Lung (tissue), 12 donors: ENCODE measurements around the gene TDP2. TPM values are rescaled to one million over a fixed set of nuclear protein-coding genes. Genes with fewer than 3 reads are reported as not detected.
A peak's percentile ranks its signal among the peaks of the same experiment; 100 is the strongest.
"Not testable (repeated sequence)": the region's sequence is repeated elsewhere in the genome, so short reads cannot be mapped to it uniquely, and the experiment has no call there.

Experiments
- ATAC-seq: fragments of 200-7000 bp; cut with Tn5 transposase; one replicate; pipeline ENCODE4 v1.9.1; 2020; ENCODE audit warnings: moderate number of reproducible peaks; ENCODE audit not compliant: insufficient read depth, low FRiP score
- DNase-seq, 3 donors: peaks; one replicate each; pipeline ENCODE4 v3.0.0-alpha.2; 2013 to 2017
- H3K27ac ChIP-seq, 2 donors: one replicate each; pipeline ENCODE4 v1.5.1; 2013; ENCODE audit warnings: mild to moderate bottlenecking in 2 of 2, moderate library complexity in 2 of 2, control low read depth in 1 of 2, inconsistent platforms in 1 of 2, low read depth in 1 of 2, low read length in 1 of 2
- H3K27me3 ChIP-seq, 3 donors: one replicate each; pipeline ENCODE4 v1.5.1; 2013; ENCODE audit warnings: low read length in 2 of 3; ENCODE audit not compliant: control insufficient read depth in 3 of 3, insufficient read depth in 3 of 3
- H3K36me3 ChIP-seq, 4 donors: one replicate each; pipeline ENCODE4 v1.5.1; 2013; ENCODE audit warnings: low read length in 4 of 4, mild to moderate bottlenecking in 1 of 4, moderate library complexity in 1 of 4; ENCODE audit not compliant: control insufficient read depth in 4 of 4, insufficient read depth in 4 of 4
- H3K4me1 ChIP-seq, 5 donors: one replicate each; pipeline ENCODE4 v1.5.1; 2013; ENCODE audit warnings: low read length in 5 of 5, mild to moderate bottlenecking in 2 of 5, moderate library complexity in 1 of 5; ENCODE audit not compliant: control insufficient read depth in 5 of 5, insufficient read depth in 5 of 5
- H3K4me3 ChIP-seq: one replicate; pipeline ENCODE4 v1.5.1; 2013; ENCODE audit warnings: mild to moderate bottlenecking, control low read depth, moderate library complexity
- H3K9ac ChIP-seq, 2 donors: one replicate each; pipeline ENCODE4 v1.5.1; 2013; ENCODE audit warnings: low read length in 2 of 2, control low read depth in 1 of 2; ENCODE audit not compliant: insufficient read depth in 1 of 2
- H3K9me3 ChIP-seq, 4 donors: one replicate each; pipeline ENCODE4 v1.5.1; 2013; ENCODE audit warnings: low read length in 3 of 4, mild to moderate bottlenecking in 1 of 4, moderate library complexity in 1 of 4; ENCODE audit not compliant: control insufficient read depth in 4 of 4, insufficient read depth in 3 of 4
- CTCF ChIP-seq: IDR thresholded peaks from 2 replicates; pipeline ENCODE4 v1.5.1; 2012; ENCODE audit warnings: mild to moderate bottlenecking; ENCODE audit errors: control extremely low read depth, extremely low read depth
- WGBS, 2 donors: extraction: QIAGEN DNeasy Blood & Tissue Kit; methylation state at CpG; one replicate each; pipeline ENCODE4 v1.1.7; 2013; 5-methylcytosine and 5-hydroxymethylcytosine counted together
- polyA plus RNA-seq, 2 donors: library from polyadenylated mRNA; stranded (reverse); fragments of 200-250 nt; gene quantifications; one replicate each; pipeline ENCODE4 v1.2.1, GENCODE V29; 2013
- total RNA-seq, 2 donors: library from RNA; depleted of rRNA in 1 of 2; stranded (reverse); fragments of >200 nt in 1 of 2; gene quantifications; one replicate each; pipeline ENCODE4 v1.2.1, GENCODE V29; 2014 to 2021
- donor health status: control.
- donor health status: control.
- donor health status: Bipolar disorder and iron deficiency.
- donor health status: healthy.
- donor health status: DM: yes; HTN: yes; CAD: no.

TDP2 gene
- total and polyA plus RNA-seq, 4 donors: 36.8 to 56.8 (median 41.8) TPM

GRCh38 chr6:24668997-24669361, 2.3 kb upstream of the TDP2 start:
- peaks cover 0 to 4% (median 2%) of the 10 kb centered on the region in 4 donors for H3K36me3 ChIP-seq
- H3K27ac ChIP-seq: no peak overlapping the region
- no peak overlapping the region for H3K9ac ChIP-seq
- WGBS, 2 donors: 92 to 95% methylated on average over 9 of the region's 9 CpGs
- peaks cover 0 to 9% (median 0%) of the 10 kb centered on the region in 4 donors for H3K9me3 ChIP-seq
- H3K27me3 ChIP-seq: no peaks in the 10 kb centered on the region
- ATAC-seq: no peak
- H3K4me3 ChIP-seq: no peak overlapping the region
- no peak for DNase-seq
- peaks cover 0 to 24% (median 10%) of the 10 kb centered on the region in 5 donors for H3K4me1 ChIP-seq
- TF ChIP-seq CTCF: no peak

- peaks cover 0 to 24% (median 10%) of the 10 kb centered on the region in 5 donors for H3K4me1 ChIP-seq
- not testable (repeated sequence) for H3K36me3 ChIP-seq, H3K27ac ChIP-seq, H3K27me3 ChIP-seq, H3K9ac ChIP-seq, DNase-seq, H3K4me3 ChIP-seq, ATAC-seq, H3K9me3 ChIP-seq
- 94 to 98% methylated on average over 18 of the region's 18 CpGs for WGBS, 2 donors
Measured at GRCh38 chr6:24668066-24668996, 1.6 kb upstream of the TDP2 start.

- H3K27ac ChIP-seq: peak overlapping the region; percentile 89 to 97
- ATAC-seq (no peak), DNase-seq (peak in 1 of 3 donors; percentile 53)
- H3K4me3 ChIP-seq: peak overlapping the region; percentile 70
- peaks cover 5 to 11% (median 8%) of the 10 kb centered on the region in 4 donors for H3K36me3 ChIP-seq
- peaks cover 1 to 24% (median 10%) of the 10 kb centered on the region in 5 donors for H3K4me1 ChIP-seq
- TF ChIP-seq CTCF: no peak
- peaks cover 0 to 3% (median 0%) of the 10 kb centered on the region in 4 donors for H3K9me3 ChIP-seq
- H3K27me3 ChIP-seq: no peaks in the 10 kb centered on the region
- H3K9ac ChIP-seq: peak overlapping the region; percentile 92 to 97
- WGBS, 2 donors: 1 to 2% methylated on average over 9 of the region's 9 CpGs
Measured at GRCh38 chr6:24667378-24667803, 692 bp upstream of the TDP2 start.

- DNase-seq: peak; percentile 59 to 60 (median 59)
- peaks cover 5 to 11% (median 10%) of the 10 kb centered on the region in 4 donors for H3K36me3 ChIP-seq
- no peaks in the 10 kb centered on the region for H3K27me3 ChIP-seq
- TF ChIP-seq CTCF: no peak
- peak overlapping the region; percentile 89 to 97 for H3K27ac ChIP-seq
- peaks cover 3 to 27% (median 10%) of the 10 kb centered on the region in 5 donors for H3K4me1 ChIP-seq
- 0% methylated on average over 26 of the region's 26 CpGs for WGBS, 2 donors
- H3K4me3 ChIP-seq: peak overlapping the region; percentile 70
- ATAC-seq: peak; percentile 34
- H3K9me3 ChIP-seq: peaks cover 0 to 3% (median 0%) of the 10 kb centered on the region in 4 donors
- peak overlapping the region; percentile 82 to 95 for H3K9ac ChIP-seq
Measured at GRCh38 chr6:24666097-24666640, 530 bp downstream of the TDP2 start.
